A549 (cell line): Measurements from ENCODE around the gene RAET1L.
"Not testable (repeated sequence)": the region's sequence is repeated elsewhere in the genome, so short reads cannot be mapped to it uniquely, and the experiment has no call there.

ENCODE experiments used
- RNF2 ChIP-seq: fragments of 200-600 bp; sonication (generic); IDR thresholded peaks from 2 replicates; pipeline ENCODE4 v1.6.1; 2016; ENCODE audit warnings: low read depth, mild to moderate bottlenecking, antibody characterized with exemption, moderate library complexity, borderline replicate concordance
- ZSCAN20 ChIP-seq: fragments of 250-450 bp; sonication (Bioruptor Pico); IDR thresholded peaks from 2 replicates; pipeline ENCODE4 v1.8.0; 2022; ENCODE audit warnings: mild to moderate bottlenecking, moderate library complexity

- TF ChIP-seq RNF2; ZSCAN20 (CRISPR knock-in tag): not testable (repeated sequence)
Measured at GRCh38 chr6:150017186-150017521, 8.2 kb downstream of the RAET1L start.
